HG02678 (cell line): ENCODE measurements around the gene PAX5.
"Not testable (repeated sequence)": the region's sequence is repeated elsewhere in the genome, so short reads cannot be mapped to it uniquely, and the experiment has no call there.

ENCODE experiments used
- ATAC-seq: cut with Tn5 transposase; IDR thresholded peaks from one replicate; pipeline ENCODE4 v1.9.1; 2021; ENCODE audit warnings: mild to moderate bottlenecking, moderate library complexity; ENCODE audit not compliant: unreplicated experiment

The PAX5 gene

GRCh38 chr9:36888551-36888950 lies 145.5 kb downstream of the PAX5 start:
- ATAC-seq = no peak

- no peak for ATAC-seq
Observed at GRCh38 chr9:36884721-36885120, 149.3 kb downstream of the PAX5 start.

GRCh38 chr9:36882594-36882993 lies 151.5 kb downstream of the PAX5 start:
- no peak for ATAC-seq

GRCh38 chr9:36881743-36882441 lies 152.2 kb downstream of the PAX5 start:
- ATAC-seq = no peak

- no peak for ATAC-seq
Observed at GRCh38 chr9:36881316-36881715, 152.8 kb downstream of the PAX5 start.

- no peak for ATAC-seq
Observed at GRCh38 chr9:36880075-36880474, 154.0 kb downstream of the PAX5 start.

GRCh38 chr9:36878986-36879982 lies 154.8 kb downstream of the PAX5 start:
- peak; percentile 75 for ATAC-seq

- no peak for ATAC-seq
Observed at GRCh38 chr9:36877239-36877638, 156.8 kb downstream of the PAX5 start.

- no peak for ATAC-seq
Observed at GRCh38 chr9:36876056-36876455, 158.0 kb downstream of the PAX5 start.

- ATAC-seq = no peak
Observed at GRCh38 chr9:36874921-36875320, 159.1 kb downstream of the PAX5 start.

- ATAC-seq = no peak
Observed at GRCh38 chr9:36874261-36874660, 159.8 kb downstream of the PAX5 start.

GRCh38 chr9:36873247-36873875 lies 160.7 kb downstream of the PAX5 start:
- ATAC-seq = peak; percentile 59

GRCh38 chr9:36872641-36873040 lies 161.4 kb downstream of the PAX5 start:
- ATAC-seq = no peak

- ATAC-seq = no peak
Observed at GRCh38 chr9:36871606-36872005, 162.5 kb downstream of the PAX5 start.

- no peak for ATAC-seq
Observed at GRCh38 chr9:36870960-36871359, 163.1 kb downstream of the PAX5 start.

- ATAC-seq = not testable (repeated sequence)
Observed at GRCh38 chr9:36869605-36870004, 164.5 kb downstream of the PAX5 start.

GRCh38 chr9:36868586-36869282 lies 165.3 kb downstream of the PAX5 start:
- ATAC-seq = no peak

- ATAC-seq = no peak
Observed at GRCh38 chr9:36867672-36868471, 166.2 kb downstream of the PAX5 start.

GRCh38 chr9:36867241-36867640 lies 166.8 kb downstream of the PAX5 start:
- ATAC-seq = no peak

GRCh38 chr9:36866840-36867239 lies 167.2 kb downstream of the PAX5 start:
- ATAC-seq = no peak
